ENCODE results near the gene PLEK.

DNA sequence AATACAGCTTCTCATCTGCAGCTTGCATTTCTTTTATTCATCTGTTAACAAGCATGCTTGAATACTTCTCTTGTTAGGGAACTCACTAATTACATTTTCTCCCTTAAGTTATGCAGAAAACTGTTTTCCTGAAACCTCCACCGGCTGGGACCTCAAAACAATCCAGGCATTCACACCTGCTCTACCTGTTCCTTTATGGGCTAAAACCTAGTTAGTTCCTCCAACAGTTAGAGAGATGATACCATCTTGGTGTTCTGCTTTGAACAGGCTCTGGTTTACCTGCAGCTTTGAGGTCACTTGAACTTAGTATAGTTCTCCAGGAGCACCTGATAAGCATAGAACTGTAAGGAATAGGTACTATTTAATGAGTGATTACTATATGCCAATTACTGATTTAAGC lies 6.1 kb downstream of the PLEK start:
- TF ChIP-seq, protein P1, sequence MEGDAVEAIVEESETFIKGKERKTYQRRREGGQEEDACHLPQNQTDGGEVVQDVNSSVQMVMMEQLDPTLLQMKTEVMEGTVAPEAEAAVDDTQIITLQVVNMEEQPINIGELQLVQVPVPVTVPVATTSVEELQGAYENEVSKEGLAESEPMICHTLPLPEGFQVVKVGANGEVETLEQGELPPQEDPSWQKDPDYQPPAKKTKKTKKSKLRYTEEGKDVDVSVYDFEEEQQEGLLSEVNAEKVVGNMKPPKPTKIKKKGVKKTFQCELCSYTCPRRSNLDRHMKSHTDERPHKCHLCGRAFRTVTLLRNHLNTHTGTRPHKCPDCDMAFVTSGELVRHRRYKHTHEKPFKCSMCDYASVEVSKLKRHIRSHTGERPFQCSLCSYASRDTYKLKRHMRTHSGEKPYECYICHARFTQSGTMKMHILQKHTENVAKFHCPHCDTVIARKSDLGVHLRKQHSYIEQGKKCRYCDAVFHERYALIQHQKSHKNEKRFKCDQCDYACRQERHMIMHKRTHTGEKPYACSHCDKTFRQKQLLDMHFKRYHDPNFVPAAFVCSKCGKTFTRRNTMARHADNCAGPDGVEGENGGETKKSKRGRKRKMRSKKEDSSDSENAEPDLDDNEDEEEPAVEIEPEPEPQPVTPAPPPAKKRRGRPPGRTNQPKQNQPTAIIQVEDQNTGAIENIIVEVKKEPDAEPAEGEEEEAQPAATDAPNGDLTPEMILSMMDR (IDR thresholded peaks at IDR 0.05) = no peak
- TF ChIP-seq POLR2AphosphoS5 (IDR thresholded peaks at IDR 0.05) = no peak

All from transverse colon (tissue), 4 donors.